HG03103 (cell line): ENCODE measurements around the gene UBE2R2.
"Not testable (repeated sequence)": the region's sequence is repeated elsewhere in the genome, so short reads cannot be mapped to it uniquely, and the experiment has no call there.

ENCODE experiments used
- ATAC-seq: cut with Tn5 transposase; IDR thresholded peaks from one replicate; pipeline ENCODE4 v1.9.1; 2021; ENCODE audit warnings: low read depth; ENCODE audit not compliant: unreplicated experiment

Gene UBE2R2

DNA sequence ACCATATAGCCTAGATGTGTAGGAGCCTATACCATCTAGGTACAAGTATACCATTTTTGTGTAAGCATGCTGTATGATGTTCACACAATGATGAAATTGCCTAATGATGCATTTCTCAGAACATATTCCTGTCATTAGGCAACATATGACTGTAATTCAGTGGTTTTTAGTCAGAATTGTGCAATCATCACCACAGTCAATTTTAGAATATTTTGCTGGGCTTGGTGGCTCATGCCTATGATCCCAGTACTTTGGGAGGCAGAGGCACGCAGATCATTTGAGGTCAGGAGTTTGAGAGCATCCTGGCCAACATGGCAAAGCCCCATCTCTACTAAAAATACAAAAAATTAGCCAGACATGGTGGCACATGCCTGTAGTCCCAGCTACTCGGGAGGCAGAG, 19.3 kb downstream of the UBE2R2 start:
- not testable (repeated sequence) for ATAC-seq

DNA sequence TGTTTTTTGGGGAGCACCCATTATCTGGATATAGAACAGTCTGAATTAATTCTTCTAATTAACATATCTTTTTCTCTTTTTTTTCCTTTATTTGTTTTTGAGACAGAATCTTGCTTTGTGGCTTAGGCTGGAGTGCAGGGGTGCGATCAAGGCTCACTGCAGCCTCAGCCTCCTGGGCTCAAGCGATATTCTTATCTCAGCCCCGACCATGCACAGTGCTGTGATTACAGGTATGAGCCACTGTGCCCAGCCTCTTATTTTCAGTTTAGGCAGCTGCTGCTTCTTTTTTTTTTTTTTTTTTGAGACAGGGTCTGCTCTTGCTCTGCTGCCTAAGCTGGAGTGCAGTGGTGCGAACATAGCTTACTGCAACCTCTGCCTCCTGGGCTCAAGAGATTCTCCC, 20.2 kb downstream of the UBE2R2 start:
- no peak for ATAC-seq

DNA sequence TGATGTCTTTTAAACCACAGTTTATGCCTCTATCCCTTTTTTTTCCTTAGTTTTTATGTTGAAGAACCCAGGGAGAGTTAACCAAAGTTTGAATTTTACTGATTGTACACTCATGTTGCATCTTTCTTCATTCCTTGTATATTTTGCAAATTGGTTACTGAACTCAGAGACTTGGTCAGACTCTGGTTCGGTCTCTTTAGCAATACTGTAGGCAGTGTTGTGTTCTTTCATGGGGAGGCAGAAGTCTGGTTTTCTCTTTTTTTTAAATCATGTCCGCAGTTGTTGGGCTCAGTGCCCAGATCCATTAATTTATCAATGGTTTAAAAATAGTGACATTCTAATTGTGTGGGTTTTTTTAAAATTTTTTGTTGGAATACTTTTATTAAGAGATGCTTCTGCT, 23.4 kb downstream of the UBE2R2 start:
- no peak for ATAC-seq

DNA sequence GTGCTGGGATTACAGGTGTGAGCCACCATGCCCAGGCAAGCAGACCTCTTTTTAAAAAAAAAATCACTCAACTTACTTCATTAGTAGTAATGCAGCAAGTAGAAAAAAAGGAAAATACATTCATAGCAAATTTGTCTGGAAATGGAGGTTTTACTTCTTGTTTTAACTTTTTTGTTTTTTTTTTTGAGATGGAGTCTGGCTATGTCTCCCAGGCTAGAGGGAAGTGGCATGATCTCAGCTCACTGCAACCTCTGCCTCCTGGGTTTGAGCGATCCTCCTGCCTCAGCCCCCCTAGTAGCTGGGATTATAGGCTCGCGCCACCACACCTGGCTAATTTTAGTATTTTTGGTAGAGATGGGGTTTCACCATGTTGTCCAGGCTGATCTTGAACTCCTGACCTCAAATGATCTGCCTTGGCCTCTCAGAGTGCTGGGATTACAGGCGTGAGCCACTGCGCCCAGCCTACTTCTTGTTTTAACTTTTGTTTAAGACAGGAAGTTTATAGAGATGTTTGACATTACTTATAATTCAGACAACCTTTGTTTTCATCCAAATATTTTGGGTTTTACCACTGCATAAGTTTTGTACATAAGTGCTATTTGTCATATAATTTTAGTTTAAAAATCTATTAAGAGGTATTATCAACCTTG, 26.5 kb downstream of the UBE2R2 start:
- no peak for ATAC-seq

DNA sequence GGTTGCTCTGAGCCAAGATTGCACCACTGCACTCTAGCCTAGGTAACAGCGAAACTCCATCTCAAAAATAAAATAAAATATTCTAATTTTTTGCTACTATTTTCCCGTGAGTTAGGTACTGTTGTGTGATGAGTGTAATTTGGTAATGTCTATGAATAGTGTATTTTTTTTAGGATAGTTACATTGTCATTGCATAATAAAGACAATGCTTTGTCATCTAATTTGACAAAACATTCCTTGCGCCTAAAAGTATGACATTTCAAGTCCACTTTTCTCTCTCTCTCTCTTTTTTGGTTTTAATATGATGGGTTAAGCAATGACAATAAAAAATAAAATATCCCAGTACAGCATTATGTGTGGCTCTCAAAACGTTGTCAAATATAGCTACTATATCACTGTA, 29.3 kb downstream of the UBE2R2 start:
- ATAC-seq, result no peak

DNA sequence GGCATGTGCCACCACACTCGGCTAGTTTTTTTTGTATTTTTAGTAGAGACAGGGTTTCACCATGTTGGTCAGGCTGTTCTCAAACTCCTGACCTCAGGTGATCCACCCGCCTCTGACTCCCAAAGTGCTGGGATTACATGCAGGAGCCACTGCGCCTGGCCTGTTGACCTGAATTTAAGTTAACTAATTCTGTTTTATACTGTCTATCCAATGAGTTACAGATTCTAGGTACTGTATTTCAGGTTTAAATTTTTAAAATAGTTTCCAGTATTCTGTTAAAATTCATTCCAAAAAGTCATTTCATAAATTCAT, 30.9 kb downstream of the UBE2R2 start:
- ATAC-seq, result not testable (repeated sequence)

DNA sequence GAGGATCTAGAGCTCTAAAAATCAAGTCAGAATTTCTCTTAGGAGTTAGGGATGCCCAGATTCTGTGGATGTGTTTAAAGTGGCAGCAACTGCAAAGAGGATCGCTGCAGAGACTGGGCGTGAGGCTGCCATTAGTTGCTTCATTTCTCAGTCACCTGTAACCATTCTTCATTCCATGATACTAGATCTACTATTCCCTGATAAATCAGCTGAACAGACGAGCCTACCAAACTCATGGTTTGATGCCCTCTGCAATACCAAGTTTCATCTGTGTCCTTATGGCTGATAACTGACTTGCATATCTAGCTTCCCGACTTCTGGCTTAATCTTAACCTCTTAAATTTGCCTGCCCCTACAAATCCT, 33.3 kb downstream of the UBE2R2 start:
- ATAC-seq, result no peak

DNA sequence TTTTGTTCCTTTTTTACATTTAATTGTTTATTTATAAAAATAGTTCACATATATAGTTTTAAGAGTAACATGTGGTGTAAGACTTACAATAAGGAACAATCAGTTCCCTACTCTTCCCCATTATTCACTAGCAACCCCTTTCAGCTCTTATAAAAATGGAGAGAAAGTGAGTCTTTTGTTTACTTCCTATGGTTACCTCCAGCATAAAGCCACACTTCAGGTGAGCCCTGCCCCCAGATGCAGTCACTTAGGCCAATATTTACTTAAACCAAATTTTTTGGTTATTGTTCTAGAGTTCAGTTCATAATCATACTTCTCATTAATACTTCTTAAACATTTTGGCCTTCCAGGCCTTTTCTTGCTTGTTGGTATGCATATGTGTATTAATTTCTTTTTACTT, 33.7 kb downstream of the UBE2R2 start:
- no peak for ATAC-seq

DNA sequence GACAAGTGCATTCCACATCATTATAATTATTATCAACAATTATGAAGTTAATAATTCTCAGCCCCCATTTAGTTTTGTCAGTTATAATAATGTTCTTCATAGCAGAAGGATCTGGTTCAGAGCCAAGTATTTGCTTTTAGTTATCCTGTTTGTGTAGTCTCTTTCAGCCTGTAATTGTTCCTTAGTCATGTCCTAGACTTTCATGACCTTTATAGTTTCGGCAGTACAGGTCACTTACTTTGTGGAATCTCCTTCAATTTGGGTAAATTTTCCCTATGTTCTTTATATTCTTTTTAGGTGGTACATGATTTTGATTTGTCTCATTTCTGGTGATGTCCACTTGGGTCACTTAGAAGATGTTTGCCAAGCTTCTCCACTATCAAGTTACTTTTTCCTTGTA, 34.3 kb downstream of the UBE2R2 start:
- ATAC-seq, result no peak

DNA sequence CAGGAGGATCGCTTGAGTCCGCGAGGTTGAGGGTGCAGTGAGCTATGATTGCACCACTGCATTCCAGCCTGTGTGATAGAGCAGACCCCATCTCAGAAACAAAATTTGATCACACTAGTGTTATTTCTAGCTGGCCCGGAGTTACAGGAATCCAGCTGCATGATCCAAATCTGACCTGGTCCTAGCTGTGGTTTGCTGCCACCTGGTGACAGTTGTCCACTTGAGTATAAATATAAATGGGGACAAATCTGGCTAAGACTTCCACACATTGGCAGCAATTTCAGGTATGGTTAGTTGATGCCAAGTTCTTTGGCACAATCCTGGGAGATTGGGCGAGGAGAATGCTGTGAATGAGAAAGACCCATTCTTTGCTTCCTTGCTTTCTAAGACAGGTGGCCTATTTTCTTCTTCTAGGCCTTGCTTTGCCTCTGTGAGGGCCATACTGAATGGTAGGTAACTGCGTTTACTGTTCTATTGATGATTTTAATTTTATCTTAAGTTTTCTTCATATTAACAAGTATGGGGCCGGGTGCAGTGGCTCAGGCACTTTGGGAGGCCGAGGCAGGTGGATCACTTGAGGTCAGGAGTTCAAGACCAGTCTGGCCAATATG, 35.4 kb downstream of the UBE2R2 start:
- no peak for ATAC-seq

DNA sequence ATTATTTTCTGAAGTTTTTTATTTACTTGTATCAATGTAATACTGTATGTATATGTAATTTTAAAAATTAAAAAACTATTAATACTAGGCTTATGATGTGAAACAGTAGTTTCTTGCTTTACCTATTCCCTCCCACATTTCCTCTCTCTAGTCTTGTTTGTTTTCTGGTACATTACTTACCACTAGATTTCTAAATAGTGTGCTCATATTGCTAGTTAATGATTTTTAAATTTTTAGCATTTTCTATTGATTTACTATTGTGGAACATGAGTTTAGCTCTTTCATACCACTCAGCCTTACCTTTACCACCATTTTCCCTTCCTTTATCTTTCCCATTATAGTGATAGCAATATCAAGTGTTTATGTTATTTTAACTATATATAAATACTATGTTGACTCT, 39.3 kb downstream of the UBE2R2 start:
- ATAC-seq, result no peak

DNA sequence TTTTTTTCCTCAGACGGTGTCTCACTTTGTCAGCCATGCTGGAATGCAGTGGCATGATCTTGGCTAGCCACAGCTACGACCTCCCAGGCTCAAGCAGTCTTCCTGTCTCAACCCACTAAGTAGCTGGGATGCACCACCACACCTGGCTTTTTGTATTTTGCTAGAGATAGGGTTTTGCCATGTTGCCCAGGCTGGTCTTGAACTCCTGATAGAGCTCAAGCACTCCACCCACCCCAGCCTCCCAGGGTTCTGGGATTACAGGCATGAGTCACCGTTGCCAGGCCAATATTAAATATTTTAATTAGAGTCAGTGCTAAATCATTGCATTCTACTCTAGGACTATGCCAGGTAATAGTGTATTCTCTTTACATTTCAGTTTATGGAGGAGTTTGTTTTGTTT, 41.5 kb downstream of the UBE2R2 start:
- ATAC-seq, result no peak

DNA sequence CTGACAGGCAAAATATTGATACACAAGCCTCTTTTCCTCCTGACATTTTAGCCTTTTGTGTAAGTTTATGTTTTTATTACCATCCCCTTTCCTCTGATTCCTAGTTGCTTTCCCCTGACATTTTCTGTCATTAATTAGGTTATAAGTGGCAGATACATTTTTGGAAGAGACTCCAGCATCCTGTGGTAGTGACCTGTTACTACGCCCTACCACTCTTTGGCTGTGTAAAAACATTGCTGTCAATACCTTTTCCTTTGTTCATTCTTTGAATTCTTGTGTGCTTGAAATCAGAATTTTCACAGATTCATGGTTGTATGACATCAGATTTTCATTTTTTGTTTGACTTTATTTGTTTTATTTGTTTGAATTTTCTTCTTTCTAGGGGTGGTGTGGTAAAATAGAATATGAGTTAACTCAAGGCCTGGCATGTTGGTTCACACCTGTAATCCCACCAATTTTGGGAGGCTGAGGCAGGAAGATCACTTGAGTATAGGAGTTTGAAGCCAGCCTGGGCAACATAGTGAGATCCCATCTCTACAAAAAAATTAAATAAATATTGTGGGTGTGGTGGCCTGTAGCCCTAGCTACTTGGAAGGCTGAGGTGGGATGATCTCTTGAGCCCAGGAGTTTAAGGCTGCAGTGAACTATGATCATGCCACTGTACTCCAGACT, 43.4 kb downstream of the UBE2R2 start:
- no peak for ATAC-seq

DNA sequence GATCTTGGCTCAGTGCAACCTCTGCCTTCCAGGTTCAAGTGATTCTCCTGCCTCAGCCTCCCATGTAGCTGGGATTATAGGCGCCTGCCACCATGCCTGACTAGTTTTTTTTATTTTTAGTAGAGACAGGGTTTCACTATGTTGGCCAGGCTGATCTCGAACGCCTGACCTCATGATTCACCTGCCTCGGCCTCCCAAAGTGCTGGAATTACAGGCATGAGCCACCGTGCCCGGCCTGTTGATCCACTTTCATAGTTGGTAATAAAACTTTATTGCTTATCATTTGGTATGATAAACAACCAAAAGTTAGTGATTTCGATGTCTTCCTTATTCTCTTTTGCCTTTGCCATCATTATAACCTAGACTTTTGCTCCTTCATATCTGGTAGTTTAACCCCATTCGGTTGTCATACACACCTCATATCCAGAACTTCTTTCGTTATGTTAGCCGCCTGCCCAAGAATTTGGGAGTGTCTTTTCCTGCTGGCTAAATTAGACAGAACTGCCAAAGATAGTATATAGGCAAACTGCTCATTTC, 45.0 kb downstream of the UBE2R2 start:
- no peak for ATAC-seq

DNA sequence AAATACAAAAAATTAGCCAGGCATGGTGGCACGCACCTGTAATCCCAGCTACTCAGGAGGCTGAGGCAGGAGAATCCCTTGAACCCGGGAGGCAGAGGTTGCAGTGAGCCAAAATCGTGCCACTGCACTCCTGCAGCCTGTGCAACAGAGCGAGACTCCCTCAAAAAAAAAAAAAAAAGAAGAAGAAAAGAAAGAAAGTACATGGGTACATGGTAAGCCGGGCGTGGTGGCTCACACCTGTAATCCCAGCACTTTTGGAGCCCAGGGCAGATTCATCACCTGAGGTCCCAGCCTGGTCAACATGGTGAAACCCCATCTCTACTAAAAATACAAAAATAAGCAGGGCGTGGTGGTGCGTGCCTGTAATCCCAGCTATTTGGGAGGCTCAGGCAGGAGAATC, 46.1 kb downstream of the UBE2R2 start:
- ATAC-seq, result not testable (repeated sequence)

DNA sequence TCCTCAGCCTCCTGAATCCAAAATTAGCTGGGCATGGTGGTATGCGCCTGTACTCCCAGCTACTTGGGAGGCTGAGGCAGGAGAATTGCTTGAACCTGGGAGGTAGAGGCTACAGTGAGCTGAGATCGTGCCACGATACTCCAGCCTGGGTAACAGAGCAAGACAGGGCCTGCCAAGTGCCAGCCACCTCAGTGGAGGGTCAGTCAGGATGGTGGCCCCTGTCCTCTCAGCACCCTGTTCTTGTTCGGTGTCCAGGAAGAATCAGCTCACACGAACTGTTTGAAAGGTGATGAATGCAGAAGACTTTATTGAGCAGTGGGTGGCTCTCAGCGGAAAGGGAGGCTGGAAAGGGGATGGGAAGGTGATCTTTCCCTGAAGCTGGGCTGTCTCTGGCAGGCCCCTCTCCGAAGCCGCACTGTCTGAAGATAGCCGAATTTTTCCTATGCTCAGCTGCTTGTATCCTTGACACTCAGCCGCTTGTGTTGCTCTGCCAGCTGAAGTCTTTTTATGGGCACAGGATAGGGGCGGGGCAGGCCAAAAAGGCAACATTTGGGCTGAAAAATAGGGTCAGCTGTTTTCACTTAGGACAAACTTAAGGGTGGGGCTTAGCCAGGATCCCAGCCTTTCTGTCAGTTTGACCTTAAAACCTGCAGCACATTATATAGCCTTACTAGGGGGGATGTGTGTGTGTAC, 50.9 kb downstream of the UBE2R2 start:
- no peak for ATAC-seq

DNA sequence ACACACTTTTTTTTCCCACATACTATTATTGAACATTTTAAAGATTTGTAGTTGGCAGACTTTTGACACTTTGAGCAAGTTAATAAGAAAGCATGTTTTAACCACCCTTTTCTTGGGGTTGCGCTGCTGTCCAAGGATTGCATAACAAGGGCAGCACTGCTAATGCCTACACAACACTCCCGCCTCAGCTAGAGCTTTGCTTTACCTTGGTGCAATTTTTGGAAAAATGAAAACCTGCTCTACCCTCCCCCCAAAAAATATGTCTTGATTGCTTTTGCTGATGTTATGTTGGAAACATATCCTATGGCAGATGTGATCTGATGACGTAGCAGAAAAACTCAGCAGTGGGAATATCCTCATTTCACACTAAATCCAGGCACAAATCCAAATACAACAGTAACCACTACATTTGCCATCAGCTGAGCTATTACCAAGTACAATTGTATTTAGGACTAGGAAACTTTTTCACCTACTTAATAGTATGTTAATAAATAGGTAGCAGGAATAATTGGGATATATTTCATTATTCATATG, 51.5 kb downstream of the UBE2R2 start:
- ATAC-seq, result no peak

DNA sequence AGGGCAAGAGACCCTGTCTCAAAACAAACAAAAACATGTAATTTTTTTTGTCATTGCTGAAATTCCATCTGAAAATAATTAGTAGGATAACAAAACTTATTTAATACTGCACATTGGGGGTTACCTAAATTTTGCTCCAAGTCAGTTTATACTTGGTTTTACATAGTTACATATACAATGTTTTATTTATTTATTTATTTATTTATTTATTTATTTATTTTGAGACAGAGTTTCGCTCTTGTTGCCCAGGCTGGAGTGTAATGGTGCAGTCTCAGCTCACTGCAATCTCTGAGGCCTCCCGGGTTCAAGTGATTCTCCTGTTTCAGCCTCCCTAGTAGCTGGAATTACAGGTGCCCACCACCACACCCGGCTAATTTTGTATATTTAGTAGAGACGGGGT, 52.3 kb downstream of the UBE2R2 start:
- ATAC-seq, result not testable (repeated sequence)

DNA sequence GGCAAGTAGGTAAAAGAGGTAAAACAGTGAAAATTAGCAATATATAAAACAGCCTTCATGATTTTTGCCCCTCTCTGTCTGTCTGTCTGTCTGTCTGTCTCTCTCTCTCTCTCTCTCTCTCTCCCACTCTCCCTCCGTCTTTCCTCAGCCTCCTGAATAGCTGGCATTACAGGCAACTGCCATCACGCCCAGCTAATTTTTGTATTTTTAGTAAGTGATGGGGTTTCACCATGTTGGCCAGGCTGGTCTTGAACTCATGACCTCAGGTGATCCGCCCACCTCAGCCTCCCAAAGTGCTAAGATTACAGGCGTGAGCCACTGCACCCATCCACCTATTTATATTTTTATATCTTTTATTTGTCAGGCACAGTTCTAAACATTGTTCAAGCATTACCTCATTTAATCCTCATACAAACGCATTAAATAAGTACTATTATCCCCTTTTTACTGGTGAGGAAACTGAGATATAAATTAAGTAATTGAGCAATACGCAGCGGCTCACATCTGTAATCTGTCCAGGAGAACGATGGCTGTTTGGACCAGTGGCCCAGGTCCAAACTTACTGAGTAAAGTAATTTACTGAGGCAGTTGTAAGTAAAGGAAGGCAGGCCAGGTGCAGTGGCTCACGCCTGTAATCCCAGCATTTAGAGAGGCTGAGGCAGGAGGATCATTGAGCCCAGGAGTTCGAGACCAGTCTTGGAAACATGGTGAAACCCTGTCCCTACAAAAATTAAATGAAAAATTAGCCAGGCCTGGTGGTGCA, 60.9 kb downstream of the UBE2R2 start:
- no peak for ATAC-seq

DNA sequence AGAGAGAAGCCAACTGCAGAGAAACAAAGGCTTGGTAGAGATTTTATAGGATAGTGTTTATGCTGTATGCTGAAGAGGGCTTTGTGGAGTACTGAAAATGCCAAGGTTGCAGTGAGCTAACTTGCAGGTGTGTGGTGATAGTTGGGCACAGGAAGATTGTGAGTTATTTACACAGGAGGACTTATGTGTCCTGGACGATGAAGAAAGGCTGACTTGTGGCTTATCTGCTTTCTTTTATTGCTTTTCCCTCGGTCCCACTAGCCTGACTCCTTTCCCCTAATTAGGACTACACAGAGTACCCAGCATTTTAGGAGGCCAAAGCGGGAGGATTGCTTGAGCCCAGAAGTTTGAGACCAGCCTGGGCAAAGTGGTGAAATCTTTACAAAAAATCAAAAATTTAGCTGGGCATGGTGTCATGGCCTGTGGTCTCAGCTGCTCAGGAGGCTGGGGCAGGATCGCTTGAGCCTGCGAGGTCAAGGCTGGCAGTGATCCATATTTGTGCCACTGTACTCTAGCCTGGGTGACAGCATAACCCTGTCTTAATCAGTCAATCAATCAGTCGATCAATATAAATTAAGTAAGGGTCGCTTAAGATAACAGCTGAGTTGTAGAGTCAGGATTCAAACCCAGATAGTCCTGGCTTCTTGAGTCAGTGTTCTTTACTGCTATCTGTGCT, 61.9 kb downstream of the UBE2R2 start:
- ATAC-seq, result no peak
